ENCODE measurements around the gene GPR161. TPM values are rescaled to one million over a fixed set of nuclear protein-coding genes. Genes with fewer than 3 reads are reported as not detected.

The GPR161 gene
- total RNA-seq, 1 experiment from 2014 or later, result 6.0 TPM

DNA sequence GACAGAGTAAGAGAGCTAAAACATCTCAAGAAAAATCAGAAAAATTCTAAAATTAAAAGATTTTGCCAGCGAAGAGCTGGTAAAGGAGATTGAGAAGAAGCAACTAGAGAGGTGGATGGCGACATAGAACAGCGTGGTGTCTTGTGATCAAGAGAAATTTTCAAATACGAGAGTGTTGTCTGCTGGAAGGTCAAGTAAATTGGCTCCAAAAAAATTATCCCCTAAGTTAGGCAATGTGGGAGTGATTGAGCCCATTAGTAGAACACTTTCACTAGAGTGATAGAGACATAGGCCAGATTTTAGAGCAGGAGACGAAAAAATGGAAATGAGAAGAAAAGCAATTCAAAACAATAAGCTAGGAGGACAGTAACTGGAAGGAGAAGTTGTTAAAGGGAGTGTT is 105.5 kb downstream of the GPR161 start:
- Histone ChIP-seq H3K4me1 (replicated peaks; ENCODE audit: insufficient read depth) (no peaks in the 10 kb centered on the region), H4K20me1 (ENCODE audit: insufficient read depth) (no peaks in the 10 kb centered on the region), H3K27me3 (ENCODE audit: insufficient read depth, low read depth) (no peaks in the 10 kb centered on the region), H2AFZ (no peak overlapping the region), H3K4me2 (no peak overlapping the region), H3K36me3 (ENCODE audit: low read depth) (0 out of 2 replicates have a peak, but pooled peaks cover 7% of the 10 kb centered on the region), H3K4me3 (no peak overlapping the region), H3F3A (ENCODE audit: insufficient read depth, low read depth) (peaks cover 18% of the 10 kb centered on the region), H3K79me2 (ENCODE audit: low read depth) (no peaks in the 10 kb centered on the region), H3K27ac (no peak overlapping the region), H3K9me2 (ENCODE audit: insufficient read depth) (no peaks in the 10 kb centered on the region), H3K9me3 (ENCODE audit: insufficient read depth, low read depth) (no peaks in the 10 kb centered on the region; the same call in 1 of the 2 replicates)
- TF ChIP-seq EZH2 (IDR thresholded peaks at IDR 0.05; ENCODE audit: low read depth), result no peak
- TF ChIP-seq, protein P1, sequence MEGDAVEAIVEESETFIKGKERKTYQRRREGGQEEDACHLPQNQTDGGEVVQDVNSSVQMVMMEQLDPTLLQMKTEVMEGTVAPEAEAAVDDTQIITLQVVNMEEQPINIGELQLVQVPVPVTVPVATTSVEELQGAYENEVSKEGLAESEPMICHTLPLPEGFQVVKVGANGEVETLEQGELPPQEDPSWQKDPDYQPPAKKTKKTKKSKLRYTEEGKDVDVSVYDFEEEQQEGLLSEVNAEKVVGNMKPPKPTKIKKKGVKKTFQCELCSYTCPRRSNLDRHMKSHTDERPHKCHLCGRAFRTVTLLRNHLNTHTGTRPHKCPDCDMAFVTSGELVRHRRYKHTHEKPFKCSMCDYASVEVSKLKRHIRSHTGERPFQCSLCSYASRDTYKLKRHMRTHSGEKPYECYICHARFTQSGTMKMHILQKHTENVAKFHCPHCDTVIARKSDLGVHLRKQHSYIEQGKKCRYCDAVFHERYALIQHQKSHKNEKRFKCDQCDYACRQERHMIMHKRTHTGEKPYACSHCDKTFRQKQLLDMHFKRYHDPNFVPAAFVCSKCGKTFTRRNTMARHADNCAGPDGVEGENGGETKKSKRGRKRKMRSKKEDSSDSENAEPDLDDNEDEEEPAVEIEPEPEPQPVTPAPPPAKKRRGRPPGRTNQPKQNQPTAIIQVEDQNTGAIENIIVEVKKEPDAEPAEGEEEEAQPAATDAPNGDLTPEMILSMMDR (conservative IDR thresholded peaks at IDR 0.05), result no peak
- BruUV-seq (replicated peaks), result no TSS peak
- POLR2A ChIA-PET (ENCODE audit: unreplicated experiment), result interaction anchor here (0.6 kb wide), 1 partner anchor 26 kb away, joined by 4 read pairs; no protein-coding TSS in a partner anchor
- no peak for DNase-seq
- CTCF ChIA-PET, result no interaction called here
- intact Hi-C loops (cut with micrococcal nuclease; ENCODE audit: unreplicated experiment), result loop anchor here (5.0 kb wide), 1 partner anchor 36 kb away; no protein-coding TSS in a partner anchor

Other genes with a start within 250 kb of the GPR161 start
- 0.28 and 0.46 TPM in 2 replicates for gene ADCY10, start 222.8 kb downstream of the GPR161 start, total RNA-seq (2021)
- 51.8 and 77.4 TPM in 2 replicates for gene DCAF6, start 200.2 kb downstream of the GPR161 start, total RNA-seq (2021)
- 68.4 and 78.7 TPM in 2 replicates for gene MPC2, start 199.9 kb downstream of the GPR161 start, total RNA-seq (2021)
- 34.1 and 47.7 TPM in 2 replicates for gene TIPRL, start 42.0 kb upstream of the GPR161 start, total RNA-seq (2021)
- 54.4 and 66.8 TPM in 2 replicates for gene SFT2D2, start 89.1 kb upstream of the GPR161 start, total RNA-seq (2021)
- 1.5 and 2.0 TPM in 2 replicates for gene TBX19, start 143.9 kb upstream of the GPR161 start, total RNA-seq (2021)

All from PC-9 (cell line).